Measurements from ENCODE around the gene CYP20A1.
"Not testable (repeated sequence)": the region's sequence is repeated elsewhere in the genome, so short reads cannot be mapped to it uniquely, and the experiment has no call there.

The CYP20A1 gene

DNA sequence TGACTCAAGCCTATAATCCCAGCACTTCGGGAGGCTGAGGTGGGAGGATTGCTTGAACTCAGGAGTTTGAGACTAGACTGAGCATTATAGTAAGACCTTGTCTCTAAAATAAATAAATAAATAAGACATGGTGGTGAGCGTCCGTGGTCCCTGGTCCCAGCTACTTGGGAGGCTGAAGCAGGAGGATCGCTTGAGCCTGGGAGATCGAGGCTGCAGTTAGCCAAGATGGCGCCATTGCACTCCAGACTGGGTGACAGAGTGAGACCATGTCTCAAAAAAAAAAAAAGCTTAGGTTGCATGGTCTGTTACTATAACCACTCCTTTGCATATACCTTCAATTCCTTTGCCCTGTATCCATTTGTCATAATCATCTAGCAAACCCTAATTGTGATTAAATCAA lies 3.7 kb downstream of the CYP20A1 start:
- TF ChIP-seq GATA1 (IDR thresholded peaks at IDR 0.05; ENCODE audit: low read depth, low read length) = no peak
- TF ChIP-seq POLR2A (IDR thresholded peaks at IDR 0.05; ENCODE audit: low read length) = no peak
- DNase-seq = peak in 1 of 2 experiments; percentile 17

- TF ChIP-seq POLR2A (IDR thresholded peaks at IDR 0.05; ENCODE audit: low read length) = no peak
- no peak for TF ChIP-seq GATA1 (IDR thresholded peaks at IDR 0.05; ENCODE audit: low read depth, low read length)
- DNase-seq = peak in 1 of 2 experiments; percentile 4
Observed at GRCh38 chr2:203246646-203247045, 7.8 kb downstream of the CYP20A1 start.

DNA sequence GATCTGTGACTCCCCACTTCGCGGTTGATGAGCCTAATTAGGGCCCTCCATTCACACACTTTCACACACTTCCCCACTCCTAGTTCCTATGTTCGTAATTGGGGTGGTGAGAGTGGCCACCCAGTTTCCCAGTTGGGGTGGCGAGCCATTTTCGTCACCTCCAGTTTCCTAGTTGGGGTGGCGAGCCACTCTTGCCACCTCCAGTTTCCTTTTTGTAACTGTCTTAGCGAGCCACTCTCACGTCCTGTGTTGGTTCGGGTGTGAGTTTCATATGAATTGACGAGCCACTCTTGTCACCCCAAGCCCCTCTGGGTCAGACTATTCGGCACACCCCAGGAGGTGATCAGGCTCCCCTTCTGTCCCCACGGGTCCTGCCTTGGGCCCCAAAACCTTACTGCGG lies 14.0 kb downstream of the CYP20A1 start:
- TF ChIP-seq POLR2A (IDR thresholded peaks at IDR 0.05; ENCODE audit: low read length) (no peak), GATA1 (IDR thresholded peaks at IDR 0.05; ENCODE audit: low read depth, low read length) (no peak)
- DNase-seq = no peak

DNA sequence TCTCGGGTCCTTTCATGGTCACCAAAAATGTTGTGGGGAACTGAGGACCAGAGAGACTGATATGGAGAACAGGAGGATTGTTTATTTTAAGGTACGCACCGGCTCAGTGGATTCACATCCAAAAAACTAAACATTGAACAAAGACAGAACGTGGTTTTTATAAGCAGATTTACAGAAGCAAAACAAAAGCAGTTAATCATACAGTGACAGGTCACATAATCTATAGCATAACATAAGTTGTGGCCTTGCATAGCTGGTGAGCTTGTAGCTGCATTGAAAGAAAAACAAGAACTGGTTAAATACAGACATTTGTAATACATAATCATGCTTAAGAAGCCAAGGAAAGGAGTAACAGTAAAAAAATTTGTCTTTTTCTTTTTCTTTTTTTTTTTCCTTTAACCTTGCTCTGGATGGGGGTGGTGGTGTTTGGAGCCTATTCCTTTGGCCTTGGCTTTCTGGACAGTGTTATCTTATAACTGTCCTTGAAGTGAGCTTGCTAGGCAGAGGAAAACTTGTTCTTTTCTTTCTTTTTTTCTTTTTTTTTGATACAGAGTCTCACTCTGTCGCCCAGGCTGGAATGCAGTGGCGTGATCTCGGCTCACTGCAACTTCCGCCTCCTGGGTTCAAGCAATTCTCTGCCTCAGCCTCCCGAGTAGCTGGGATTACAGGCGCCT lies 14.7 kb downstream of the CYP20A1 start:
- not testable (repeated sequence) for DNase-seq

DNA sequence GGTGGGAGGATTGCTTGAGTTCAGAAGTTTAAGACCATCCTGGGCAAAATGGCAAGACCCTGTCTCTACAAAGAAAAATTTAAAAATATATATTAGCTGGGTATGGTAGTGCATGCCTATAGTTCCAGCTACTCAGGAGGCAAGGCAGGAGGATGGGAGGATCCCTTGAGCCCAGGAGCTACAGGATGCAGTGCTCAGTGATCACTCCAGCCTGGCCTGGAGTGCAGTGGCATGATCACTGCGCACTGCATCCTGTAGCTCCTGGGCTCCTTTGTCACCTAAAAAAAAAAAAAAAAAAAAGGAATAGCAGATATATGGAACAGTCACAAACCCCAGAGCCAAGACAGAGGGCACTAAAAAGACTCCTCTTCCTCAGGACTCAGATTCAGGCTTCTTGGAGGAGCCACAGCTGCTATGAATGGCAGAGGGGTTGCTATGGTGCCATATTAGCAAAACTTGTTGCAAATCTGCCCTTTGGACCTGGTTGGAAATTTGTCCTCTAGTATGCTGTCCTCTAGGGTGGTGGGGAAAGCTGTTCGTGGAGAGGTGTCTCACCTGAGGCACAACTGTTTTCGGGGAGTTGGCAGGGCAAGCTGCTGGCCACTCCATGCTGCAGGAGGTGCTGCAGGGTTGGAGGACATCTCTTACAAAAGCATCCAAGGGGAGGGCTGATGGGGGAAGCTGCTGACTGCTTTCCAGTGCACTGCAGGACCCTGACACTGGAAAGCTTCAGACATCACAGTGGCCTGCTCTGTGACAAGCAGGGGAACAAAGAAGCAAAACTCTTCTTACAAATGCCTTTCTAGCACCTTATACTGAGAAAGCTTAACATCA lies 22.7 kb downstream of the CYP20A1 start:
- TF ChIP-seq GATA1 (IDR thresholded peaks at IDR 0.05; ENCODE audit: low read depth, low read length) = no peak
- TF ChIP-seq POLR2A (IDR thresholded peaks at IDR 0.05; ENCODE audit: low read length) = no peak
- peak in 1 of 2 experiments; percentile 13 for DNase-seq

- no peak for DNase-seq
- no peak for TF ChIP-seq GATA1 (IDR thresholded peaks at IDR 0.05; ENCODE audit: low read depth, low read length)
- TF ChIP-seq POLR2A (IDR thresholded peaks at IDR 0.05; ENCODE audit: low read length) = no peak
Observed at GRCh38 chr2:203279288-203279687, 40.5 kb downstream of the CYP20A1 start.

DNA sequence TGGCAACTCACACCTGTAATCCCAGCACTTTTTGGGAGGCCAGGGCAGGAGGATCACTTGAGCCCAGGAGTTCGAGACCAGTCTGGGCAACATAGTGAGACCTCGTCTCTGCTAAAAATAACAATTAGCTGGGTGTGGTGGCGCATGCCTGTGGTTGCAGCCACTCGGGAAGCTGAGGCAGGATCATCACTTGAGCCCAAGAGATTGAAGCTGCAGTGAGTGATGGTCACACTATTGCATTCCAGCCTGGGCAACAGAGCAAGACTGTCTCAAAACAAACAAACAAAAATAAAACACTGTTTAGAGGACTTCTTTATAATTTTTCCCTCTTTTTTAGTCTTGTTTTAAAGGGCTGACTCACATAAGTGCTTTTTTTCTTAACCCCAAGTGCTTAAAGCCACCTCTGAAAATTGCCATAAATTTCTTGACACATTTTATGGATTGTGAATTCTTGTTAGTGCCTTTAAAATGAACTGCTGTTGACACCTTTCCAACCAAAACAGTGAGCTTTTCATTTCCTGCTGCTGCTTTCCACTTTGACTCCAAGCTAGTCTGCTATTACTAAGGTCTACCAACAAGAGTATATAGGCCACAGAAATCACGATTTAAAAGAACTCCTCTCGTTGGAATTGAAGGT lies 41.7 kb downstream of the CYP20A1 start:
- no peak for DNase-seq
- TF ChIP-seq GATA1 (IDR thresholded peaks at IDR 0.05; ENCODE audit: low read depth, low read length) (no peak), POLR2A (IDR thresholded peaks at IDR 0.05; ENCODE audit: low read length) (no peak)

DNA sequence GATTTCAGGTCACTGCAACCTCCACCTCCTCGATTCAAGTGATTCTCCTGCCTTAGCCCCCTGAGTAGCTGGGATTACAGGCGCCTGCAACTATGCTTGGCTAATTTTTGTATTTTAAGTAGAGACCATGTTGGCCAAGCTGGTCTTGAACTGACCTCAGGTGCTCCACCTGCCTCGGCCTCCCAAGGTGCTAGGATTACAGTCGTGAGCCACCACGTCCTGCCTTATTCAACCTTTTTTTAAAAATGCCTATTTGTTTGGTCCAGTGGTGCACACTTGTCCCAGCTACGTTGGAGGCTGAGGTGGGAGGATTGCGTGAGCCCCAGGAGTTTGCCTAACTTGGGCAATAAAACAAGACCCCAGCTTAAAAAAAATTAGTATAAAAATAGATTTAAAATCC lies 43.3 kb downstream of the CYP20A1 start:
- no peak for TF ChIP-seq GATA1 (IDR thresholded peaks at IDR 0.05; ENCODE audit: low read depth, low read length)
- TF ChIP-seq POLR2A (IDR thresholded peaks at IDR 0.05; ENCODE audit: low read length) = no peak

GRCh38 chr2:203286532-203286931 lies 47.7 kb downstream of the CYP20A1 start:
- DNase-seq = no peak
- TF ChIP-seq GATA1 (IDR thresholded peaks at IDR 0.05; ENCODE audit: low read depth, low read length) (no peak), POLR2A (IDR thresholded peaks at IDR 0.05; ENCODE audit: low read length) (no peak)

More for the DNA sequence above, 43.3 kb downstream of the CYP20A1 start:
- DNase-seq = no peak

DNA sequence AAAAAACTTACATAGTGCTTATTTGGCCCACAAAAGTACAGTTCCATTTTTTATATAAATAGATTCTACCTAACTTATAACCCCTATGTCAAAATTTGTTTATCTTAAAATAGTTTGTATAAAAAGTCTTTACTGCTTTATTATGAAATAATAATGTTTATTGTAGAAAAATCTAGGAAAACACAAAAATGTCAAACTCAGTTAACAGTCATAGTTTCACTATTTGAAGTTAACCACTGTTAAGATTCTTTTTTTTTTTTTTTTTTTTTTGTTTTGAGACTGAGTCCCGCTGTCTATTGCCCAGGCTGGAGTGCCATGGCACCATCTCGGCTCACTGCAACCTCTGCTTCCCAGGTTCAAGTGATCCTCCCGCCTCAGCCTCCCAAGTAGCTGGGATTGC lies 62.8 kb downstream of the CYP20A1 start:
- no peak for DNase-seq
- no peak for TF ChIP-seq GATA1 (IDR thresholded peaks at IDR 0.05; ENCODE audit: low read depth, low read length)
- no peak for TF ChIP-seq POLR2A (IDR thresholded peaks at IDR 0.05; ENCODE audit: low read length)

- not testable (repeated sequence) for DNase-seq
Observed at GRCh38 chr2:203302586-203302985, 63.8 kb downstream of the CYP20A1 start.

- no peak for DNase-seq
- no peak for TF ChIP-seq GATA1 (IDR thresholded peaks at IDR 0.05; ENCODE audit: low read depth, low read length)
- no peak for TF ChIP-seq POLR2A (IDR thresholded peaks at IDR 0.05; ENCODE audit: low read length)
Observed at GRCh38 chr2:203310688-203311436, 72.0 kb downstream of the CYP20A1 start.

DNA sequence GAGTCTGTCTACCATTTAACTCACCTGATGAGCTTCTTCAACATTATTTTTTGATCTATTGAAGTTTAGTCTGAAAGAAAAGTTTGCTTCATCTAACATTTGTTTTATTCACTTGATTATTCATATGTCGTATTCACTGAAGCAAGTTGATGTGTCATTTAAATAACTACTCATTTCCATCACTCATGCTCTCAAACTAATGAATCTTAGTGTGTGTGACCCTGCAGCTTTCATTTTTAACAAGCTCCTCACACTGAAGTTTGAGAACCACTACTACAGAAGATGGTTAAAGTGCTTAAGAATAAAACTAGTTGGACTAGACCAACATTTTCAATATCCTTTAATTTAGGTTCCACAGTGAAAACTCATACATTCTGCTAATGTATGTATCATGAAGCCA lies 87.5 kb downstream of the CYP20A1 start:
- TF ChIP-seq GATA1 (IDR thresholded peaks at IDR 0.05; ENCODE audit: low read depth, low read length) (no peak), POLR2A (IDR thresholded peaks at IDR 0.05; ENCODE audit: low read length) (no peak)

DNA sequence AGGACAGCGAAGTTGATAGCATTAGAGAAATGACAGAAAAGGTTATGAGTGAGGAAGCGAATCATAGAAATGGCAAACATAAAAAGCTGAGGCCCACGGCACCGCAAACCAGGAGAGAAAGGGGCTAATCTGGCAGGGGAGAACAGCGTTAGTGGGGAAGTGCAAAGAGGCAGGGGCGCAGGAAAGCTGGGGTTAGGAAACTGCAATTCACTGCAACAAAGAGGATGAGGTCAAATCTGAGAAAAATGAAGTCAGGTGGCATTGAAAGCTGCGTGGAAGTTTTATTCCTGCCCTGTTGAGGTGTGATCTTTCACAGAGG lies 88.7 kb downstream of the CYP20A1 start:
- DNase-seq = peak in 1 of 2 experiments; percentile 59
- TF ChIP-seq POLR2A (IDR thresholded peaks at IDR 0.05; ENCODE audit: low read length) = no peak

More for the DNA sequence above, 87.5 kb downstream of the CYP20A1 start:
- DNase-seq = no peak

Data from erythroblast (primary cell).